HepG2 (cell line): Measurements from ENCODE around the gene MAEA. TPM values are rescaled to one million over a fixed set of nuclear protein-coding genes. Genes with fewer than 3 reads are reported as not detected.

Experiments used
- HNRNPK ChIP-seq: fragments of 200-400 bp; formaldehyde crosslinking; IDR thresholded peaks from 2 replicates; pipeline ENCODE4 v1.6.1; 2018; ENCODE audit warnings: low read length, low read depth, moderate library complexity, mild to moderate bottlenecking; ENCODE audit not compliant: poor library complexity, severe bottlenecking
- KDM2A ChIP-seq: sonication (generic); formaldehyde crosslinking; IDR thresholded peaks from 2 replicates; pipeline ENCODE4 v1.4.0; 2020; ENCODE audit warnings: low read depth, missing genetic modification reagents, borderline replicate concordance
- MED8 ChIP-seq: sonication (generic); formaldehyde crosslinking; IDR thresholded peaks from 2 replicates; pipeline ENCODE4 v1.8.1; 2023; ENCODE audit warnings: mild to moderate bottlenecking, missing genetic modification reagents; ENCODE audit not compliant: insufficient replicate concordance
- MTERF4 ChIP-seq: sonication (generic); formaldehyde crosslinking; IDR thresholded peaks from 2 replicates; pipeline ENCODE4 v1.8.0; 2023; ENCODE audit warnings: mild to moderate bottlenecking, missing genetic modification reagents
- RBM22 ChIP-seq: fragments of 200-400 bp; formaldehyde crosslinking; optimal IDR thresholded peaks from 2 replicates; pipeline ENCODE3; 2017; ENCODE audit warnings: mild to moderate bottlenecking, low read length, moderate library complexity
- REPIN1 ChIP-seq: sonication (generic); formaldehyde crosslinking; IDR thresholded peaks from 2 replicates; pipeline ENCODE4 v1.8.0; 2022; ENCODE audit warnings: missing genetic modification reagents, low read depth, mild to moderate bottlenecking, borderline replicate concordance
- ZFP62 ChIP-seq: sonication (generic); formaldehyde crosslinking; IDR thresholded peaks from 2 replicates; pipeline ENCODE4 v1.4.0; 2020; ENCODE audit warnings: missing genetic modification reagents
- ZKSCAN5 ChIP-seq: sonication (generic); formaldehyde crosslinking; IDR thresholded peaks from 2 replicates; pipeline ENCODE4 v1.5.1; 2020; ENCODE audit warnings: mild to moderate bottlenecking, missing genetic modification reagents
- ZMYM3 ChIP-seq: sonication (generic); formaldehyde crosslinking; IDR thresholded peaks from 2 replicates; pipeline ENCODE4 v1.5.1; 2020; ENCODE audit warnings: mild to moderate bottlenecking, missing genetic modification reagents
- ZNF207 ChIP-seq: fragments of 450-650 bp; IDR thresholded peaks from 2 replicates; pipeline ENCODE4 v1.6.1; 2016; ENCODE audit warnings: antibody characterized with exemption, borderline replicate concordance
- ZNF232 ChIP-seq: sonication (generic); formaldehyde crosslinking; IDR thresholded peaks from 2 replicates; pipeline ENCODE4 v1.4.0; 2020; ENCODE audit warnings: missing genetic modification reagents, borderline replicate concordance
- ZNF30 ChIP-seq: sonication (generic); formaldehyde crosslinking; IDR thresholded peaks from 2 replicates; pipeline ENCODE4 v1.5.0; 2020; ENCODE audit warnings: mild to moderate bottlenecking, missing genetic modification reagents
- ZNF317 ChIP-seq: sonication (generic); formaldehyde crosslinking; IDR thresholded peaks from 2 replicates; pipeline ENCODE4 v1.5.0; 2020; ENCODE audit warnings: mild to moderate bottlenecking, missing genetic modification reagents
- ZNF557 ChIP-seq: sonication (generic); formaldehyde crosslinking; IDR thresholded peaks from 2 replicates; pipeline ENCODE4 v1.4.0; 2020; ENCODE audit warnings: missing genetic modification reagents
- ZNF569 ChIP-seq: sonication (generic); formaldehyde crosslinking; IDR thresholded peaks from 2 replicates; pipeline ENCODE4 v1.5.0; 2020; ENCODE audit warnings: mild to moderate bottlenecking, missing genetic modification reagents, moderate library complexity, borderline replicate concordance
- ZNF660 ChIP-seq: sonication (generic); formaldehyde crosslinking; IDR thresholded peaks from 2 replicates; pipeline ENCODE4 v1.5.1; 2020; ENCODE audit warnings: mild to moderate bottlenecking, low read depth, missing genetic modification reagents, borderline replicate concordance
- ZNF782 ChIP-seq: sonication (generic); formaldehyde crosslinking; IDR thresholded peaks from 2 replicates; pipeline ENCODE4 v1.4.0; 2020; ENCODE audit warnings: missing genetic modification reagents, mild to moderate bottlenecking, borderline replicate concordance
- ZSCAN25 ChIP-seq: sonication (generic); formaldehyde crosslinking; IDR thresholded peaks from 2 replicates; pipeline ENCODE4 v1.8.0; 2022; ENCODE audit warnings: mild to moderate bottlenecking, missing genetic modification reagents
- polyA plus RNA-seq, 8 experiments: library from polyadenylated mRNA; depleted of rRNA in 3 of 8; stranded (reverse) in 7 of 8; unstranded in 1 of 8; fragments of >200 nt; fragmentation: Illumina TruSeq in 4 of 8; extraction: Trizol in 4 of 8; gene quantifications; 2 replicates each; pipeline versions ENCODE4 v1.2.1 to v1.2.3, GENCODE V29; 2011 to 2016; ENCODE audit warnings: low read depth in 4 of 8, missing spikeins in 1 of 8, mixed read lengths in 1 of 8; ENCODE audit not compliant: insufficient read depth in 1 of 8
- total RNA-seq, 5 experiments: library from RNA; depleted of rRNA; stranded (reverse); fragments of >200 nt; fragmentation: Illumina TruSeq; extraction: Trizol; gene quantifications; 2 replicates each; pipeline ENCODE4 v1.2.3, GENCODE V29; 2016; ENCODE audit warnings: low read depth in 1 of 5
- TF ChIP-seq, protein P1 (sequence below): sonication (generic); formaldehyde crosslinking; conservative IDR thresholded peaks from 2 replicates; pipeline ENCODE4 v1.8.1; 2023; ENCODE audit warnings: missing genetic modification reagents
- TF ChIP-seq, protein P2 (sequence below): sonication (generic); formaldehyde crosslinking; IDR thresholded peaks from 2 replicates; pipeline ENCODE4 v1.4.0; 2020; ENCODE audit warnings: missing genetic modification reagents

MAEA gene
- total and polyA plus RNA-seq, 2 of the 13 experiments (the other 11 are each of a cell fraction or from before 2014, with no cell fraction given) = 52.0 to 57.1 TPM

DNA sequence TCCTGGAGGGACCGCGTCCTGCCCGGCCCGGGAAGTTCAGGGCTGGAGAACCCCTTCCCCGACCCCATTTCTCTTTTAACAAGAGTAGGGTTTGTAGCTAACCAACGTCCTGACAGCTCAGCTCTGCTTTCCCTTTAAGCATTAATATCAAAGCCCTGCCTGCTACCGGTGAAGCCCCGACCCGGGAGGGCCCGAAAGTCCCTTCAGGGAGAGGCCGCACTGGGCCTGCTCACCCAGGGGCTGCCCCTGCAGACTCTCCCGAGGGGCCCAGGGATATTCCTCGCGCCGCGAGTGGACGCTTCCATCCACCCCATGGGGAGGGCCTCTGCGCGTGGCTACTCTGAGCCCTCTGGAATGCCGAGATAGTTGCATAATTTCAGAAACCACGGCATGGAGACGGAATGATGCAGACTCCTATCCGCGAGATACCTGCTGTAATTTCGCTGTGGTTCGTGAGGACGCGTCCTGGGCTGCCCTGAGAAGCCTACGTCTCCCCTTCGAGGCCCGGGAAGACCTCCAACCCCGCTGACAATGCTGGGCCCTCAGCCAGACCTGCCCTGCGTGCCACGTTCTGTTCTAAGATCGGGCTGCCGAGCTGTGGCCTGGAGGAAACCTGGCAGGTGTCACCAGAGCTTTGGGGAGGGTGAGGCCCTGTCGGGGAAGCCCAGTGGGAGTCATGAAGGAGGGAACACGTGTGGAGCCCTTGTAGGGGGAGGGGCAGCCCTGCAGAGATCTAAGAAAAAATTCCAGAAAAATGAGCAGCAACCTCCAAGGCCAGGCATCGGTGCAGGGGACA lies 39.8 kb upstream of the MAEA start (continued):
- 0 out of 2 replicates have a peak, but pooled peaks have one; percentile 49 for TF ChIP-seq REPIN1 (CRISPR knock-in tag)
- no peak for TF ChIP-seq ZNF207
- 0 out of 2 replicates have a peak, but pooled peaks have one; percentile 32 for TF ChIP-seq ZNF782 (CRISPR knock-in tag)
- peak; percentile 59; the same call in 1 of the 2 replicates for TF ChIP-seq KDM2A (CRISPR knock-in tag)
- TF ChIP-seq, protein P1, sequence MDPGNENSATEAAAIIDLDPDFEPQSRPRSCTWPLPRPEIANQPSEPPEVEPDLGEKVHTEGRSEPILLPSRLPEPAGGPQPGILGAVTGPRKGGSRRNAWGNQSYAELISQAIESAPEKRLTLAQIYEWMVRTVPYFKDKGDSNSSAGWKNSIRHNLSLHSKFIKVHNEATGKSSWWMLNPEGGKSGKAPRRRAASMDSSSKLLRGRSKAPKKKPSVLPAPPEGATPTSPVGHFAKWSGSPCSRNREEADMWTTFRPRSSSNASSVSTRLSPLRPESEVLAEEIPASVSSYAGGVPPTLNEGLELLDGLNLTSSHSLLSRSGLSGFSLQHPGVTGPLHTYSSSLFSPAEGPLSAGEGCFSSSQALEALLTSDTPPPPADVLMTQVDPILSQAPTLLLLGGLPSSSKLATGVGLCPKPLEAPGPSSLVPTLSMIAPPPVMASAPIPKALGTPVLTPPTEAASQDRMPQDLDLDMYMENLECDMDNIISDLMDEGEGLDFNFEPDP (CRISPR knock-in tag) = 0 out of 2 replicates have a peak, but pooled peaks have one; percentile 14
- no peak for TF ChIP-seq MED8
- TF ChIP-seq ZNF232 (CRISPR knock-in tag) = 0 out of 2 replicates have a peak, but pooled peaks have one; percentile 52
- no peak for TF ChIP-seq ZFP62
- no peak for TF ChIP-seq ZMYM3
- no peak for TF ChIP-seq ZKSCAN5
- TF ChIP-seq MTERF4 (CRISPR knock-in tag) = no peak
- 0 out of 2 replicates have a peak, but pooled peaks have one; percentile 45 for TF ChIP-seq ZNF557 (CRISPR knock-in tag)
- no peak for TF ChIP-seq HNRNPK
- no peak for TF ChIP-seq ZNF317 (CRISPR knock-in tag)
- no peak for TF ChIP-seq RBM22
- TF ChIP-seq, protein P2, sequence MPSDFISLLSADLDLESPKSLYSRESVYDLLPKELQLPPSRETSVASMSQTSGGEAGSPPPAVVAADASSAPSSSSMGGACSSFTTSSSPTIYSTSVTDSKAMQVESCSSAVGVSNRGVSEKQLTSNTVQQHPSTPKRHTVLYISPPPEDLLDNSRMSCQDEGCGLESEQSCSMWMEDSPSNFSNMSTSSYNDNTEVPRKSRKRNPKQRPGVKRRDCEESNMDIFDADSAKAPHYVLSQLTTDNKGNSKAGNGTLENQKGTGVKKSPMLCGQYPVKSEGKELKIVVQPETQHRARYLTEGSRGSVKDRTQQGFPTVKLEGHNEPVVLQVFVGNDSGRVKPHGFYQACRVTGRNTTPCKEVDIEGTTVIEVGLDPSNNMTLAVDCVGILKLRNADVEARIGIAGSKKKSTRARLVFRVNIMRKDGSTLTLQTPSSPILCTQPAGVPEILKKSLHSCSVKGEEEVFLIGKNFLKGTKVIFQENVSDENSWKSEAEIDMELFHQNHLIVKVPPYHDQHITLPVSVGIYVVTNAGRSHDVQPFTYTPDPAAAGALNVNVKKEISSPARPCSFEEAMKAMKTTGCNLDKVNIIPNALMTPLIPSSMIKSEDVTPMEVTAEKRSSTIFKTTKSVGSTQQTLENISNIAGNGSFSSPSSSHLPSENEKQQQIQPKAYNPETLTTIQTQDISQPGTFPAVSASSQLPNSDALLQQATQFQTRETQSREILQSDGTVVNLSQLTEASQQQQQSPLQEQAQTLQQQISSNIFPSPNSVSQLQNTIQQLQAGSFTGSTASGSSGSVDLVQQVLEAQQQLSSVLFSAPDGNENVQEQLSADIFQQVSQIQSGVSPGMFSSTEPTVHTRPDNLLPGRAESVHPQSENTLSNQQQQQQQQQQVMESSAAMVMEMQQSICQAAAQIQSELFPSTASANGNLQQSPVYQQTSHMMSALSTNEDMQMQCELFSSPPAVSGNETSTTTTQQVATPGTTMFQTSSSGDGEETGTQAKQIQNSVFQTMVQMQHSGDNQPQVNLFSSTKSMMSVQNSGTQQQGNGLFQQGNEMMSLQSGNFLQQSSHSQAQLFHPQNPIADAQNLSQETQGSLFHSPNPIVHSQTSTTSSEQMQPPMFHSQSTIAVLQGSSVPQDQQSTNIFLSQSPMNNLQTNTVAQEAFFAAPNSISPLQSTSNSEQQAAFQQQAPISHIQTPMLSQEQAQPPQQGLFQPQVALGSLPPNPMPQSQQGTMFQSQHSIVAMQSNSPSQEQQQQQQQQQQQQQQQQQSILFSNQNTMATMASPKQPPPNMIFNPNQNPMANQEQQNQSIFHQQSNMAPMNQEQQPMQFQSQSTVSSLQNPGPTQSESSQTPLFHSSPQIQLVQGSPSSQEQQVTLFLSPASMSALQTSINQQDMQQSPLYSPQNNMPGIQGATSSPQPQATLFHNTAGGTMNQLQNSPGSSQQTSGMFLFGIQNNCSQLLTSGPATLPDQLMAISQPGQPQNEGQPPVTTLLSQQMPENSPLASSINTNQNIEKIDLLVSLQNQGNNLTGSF (CRISPR knock-in tag) = no peak
- TF ChIP-seq ZSCAN25 = 0 out of 2 replicates have a peak, but pooled peaks have one; percentile 50
- no peak for TF ChIP-seq ZNF660 (CRISPR knock-in tag)
- no peak for TF ChIP-seq ZNF569 (CRISPR knock-in tag)
- no peak for TF ChIP-seq ZNF30 (CRISPR knock-in tag)
